ENCODE data around the gene ABCF2. TPM values are rescaled to one million over a fixed set of nuclear protein-coding genes. Genes with fewer than 3 reads are reported as not detected.

Gene ABCF2
- total and polyA plus RNA-seq, 2 of the 4 experiments (the other 2 are of a cell fraction) = 46.2 to 103 TPM

GRCh38 chr7:151247611-151248345, 20.8 kb upstream of the ABCF2 start:
- ChIA-PET CTCF (interaction anchor here (1.8 kb wide), 1 partner anchor 63 kb away, joined by 4 read pairs; no protein-coding TSS in a partner anchor), POLR2A (ENCODE audit: unreplicated experiment) (interaction anchor here (1.1 kb wide), 1 partner anchor 21 kb away, joined by 4 read pairs; the partner anchor contains the start of gene ABCF2)
- peak overlapping the region; percentile 95 for H2AK9ac ChIP-seq (replicated peaks; ENCODE audit: low read depth, low read length, poor library complexity)
- peak overlapping the region; percentile 96 for H3K4me2 ChIP-seq (ENCODE audit: low read depth, low read length)
- peak overlapping the region; percentile 95 for H4K91ac ChIP-seq (ENCODE audit: insufficient read depth, low read depth, low read length)
- no peaks in the 10 kb centered on the region for H3K27me3 ChIP-seq (ENCODE audit: control insufficient read depth, insufficient read depth, low read length)
- peak overlapping the region; percentile 88 for H3K27ac ChIP-seq (ENCODE audit: insufficient read depth, low read length)
- H4K20me1 ChIP-seq (ENCODE audit: insufficient read depth, low read length) = peaks cover 15% of the 10 kb centered on the region
- H3K79me1 ChIP-seq (ENCODE audit: low read depth in 1 of 2, low read length in 2 of 2) = peaks cover 12 to 75% of the 10 kb centered on the region in 2 experiments
- WGBS, 2 experiments (ENCODE audit: extremely low coverage in 2 of 2, insufficient read length in 1 of 2) = 0% methylated on average over 1 of the region's 29 CpGs; no CpG with 5 or more reads in 1 of the 2 experiments
- H2AK5ac ChIP-seq (ENCODE audit: low read depth, low read length) = peak overlapping the region; percentile 87
- H2BK15ac ChIP-seq (ENCODE audit: low read depth, low read length) = peak overlapping the region; percentile 79; the same call in 2 of the 3 replicates
- H3K23ac ChIP-seq (ENCODE audit: low read depth, low read length) = peak overlapping the region; percentile 99
- no peak for TF ChIP-seq MAFK (IDR thresholded peaks at IDR 0.05; ENCODE audit: low read depth, low read length)
- no peak for TF ChIP-seq SMC3 (IDR thresholded peaks at IDR 0.05; ENCODE audit: low read depth, low read length)
- TF ChIP-seq RCOR1 (IDR thresholded peaks at IDR 0.05; ENCODE audit: insufficient replicate concordance, low read length) = no peak
- peak; percentile 31; the same call in 1 of the 2 replicates for TF ChIP-seq MXI1 (IDR thresholded peaks at IDR 0.05; ENCODE audit: borderline replicate concordance, low read depth, low read length)
- TF ChIP-seq POLR2A (IDR thresholded peaks at IDR 0.05; ENCODE audit: low read depth, low read length) = no peak
- peak; percentile 51; the same call in 1 of the 2 replicates for TF ChIP-seq USF2 (IDR thresholded peaks at IDR 0.05; ENCODE audit: low read depth, low read length)
- no peak for TF ChIP-seq ELK1 (IDR thresholded peaks at IDR 0.05; ENCODE audit: borderline replicate concordance, low read depth, low read length)
- TF ChIP-seq FOS (IDR thresholded peaks at IDR 0.05; ENCODE audit: low read depth, low read length) = no peak
- peak; percentile 40; the same call in 1 of the 2 replicates for TF ChIP-seq BHLHE40 (IDR thresholded peaks at IDR 0.05; ENCODE audit: low read depth, low read length)
- H3K4me1 ChIP-seq (ENCODE audit: control insufficient read depth, insufficient read depth, low read length) = peaks cover 43% of the 10 kb centered on the region
- H2BK5ac ChIP-seq (ENCODE audit: low read depth, low read length, poor library complexity, severe bottlenecking) = peak overlapping the region; percentile 69
- 0 out of 2 replicates have a peak, but pooled peaks cover 3% of the 10 kb centered on the region for H3K36me3 ChIP-seq (ENCODE audit: control insufficient read depth, insufficient read depth, low read length)
- H2BK120ac ChIP-seq (ENCODE audit: low read depth, low read length) = peak overlapping the region; percentile 90; the same call in 1 of the 2 replicates
- peak overlapping the region; percentile 56 for H3K4me3 ChIP-seq (ENCODE audit: insufficient read depth, low read depth, low read length)
- DNase-seq (no peak), ATAC-seq (ENCODE audit: low read depth) (peak; percentile 2; the same call in 1 of the 2 replicates)
- H4K8ac ChIP-seq (ENCODE audit: low read depth in 2 of 2, low read length in 2 of 2) = peak overlapping the region; percentile 46 to 88; a peak in 3 of 4 replicates
- H3K14ac ChIP-seq (replicated peaks; ENCODE audit: low read depth, low read length) = peak overlapping the region; percentile 98
- H4K5ac ChIP-seq (ENCODE audit: low read depth, low read length) = peak overlapping the region; percentile 70; the same call in 1 of the 2 replicates
- intact Hi-C loops (cut with micrococcal nuclease) (loop anchor here (1.0 kb wide), 1 partner anchor 56 kb away; no protein-coding TSS in a partner anchor), dilution Hi-C loops (cut with HindIII; ENCODE audit: low sequenced_read_pairs, unreplicated experiment) (no loop called here), in situ Hi-C loops (cut with MboI; ENCODE audit: low sequenced_read_pairs) (no loop called here)
- no peak overlapping the region; the same call in 1 of the 2 replicates for H2BK20ac ChIP-seq (ENCODE audit: low read depth, low read length)
- H3K56ac ChIP-seq (ENCODE audit: extremely low read depth, insufficient read depth, low read length) = peak overlapping the region; percentile 63; the same call in 1 of the 2 replicates
- BruUV-seq (replicated peaks) = no TSS peak
- H3K18ac ChIP-seq (ENCODE audit: low read depth, low read length) = peak overlapping the region; percentile 63
- peak overlapping the region; percentile 94 for H3K4ac ChIP-seq (ENCODE audit: low read depth, low read length)
- peak overlapping the region; percentile 99 for H2AFZ ChIP-seq (replicated peaks; ENCODE audit: low read length, poor library complexity)
- H3K9me3 ChIP-seq (ENCODE audit: control insufficient read depth, insufficient read depth, low read length) = no peaks in the 10 kb centered on the region
- H3K9me1 ChIP-seq (ENCODE audit: insufficient read depth, low read length) = peaks cover 14% of the 10 kb centered on the region
- H3K9ac ChIP-seq (ENCODE audit: low read depth, low read length) = peak overlapping the region; percentile 92

Data from IMR-90 (cell line).